ENCODE measurements around the gene PTGIS.

The PTGIS gene

DNA sequence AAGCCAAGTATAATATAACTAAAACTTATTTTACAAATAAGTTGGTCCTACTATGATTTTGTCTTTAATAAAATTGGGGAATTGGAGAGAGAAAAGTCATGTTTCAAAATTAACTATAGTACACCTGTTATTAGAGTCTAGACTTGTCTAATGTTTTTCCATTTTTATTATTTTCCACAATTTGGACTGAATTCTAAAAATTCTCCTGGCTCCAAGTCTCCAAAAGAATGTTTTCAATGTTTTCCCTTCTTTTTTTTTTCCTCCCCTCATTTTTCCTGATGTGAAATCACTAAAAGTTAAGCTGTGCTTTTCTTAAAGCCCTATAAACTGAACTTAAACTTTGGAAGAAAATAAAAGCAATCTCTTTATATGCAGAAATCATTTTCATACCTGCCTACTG lies 11.3 kb downstream of the PTGIS start:
- DNase-seq: no peak

DNA sequence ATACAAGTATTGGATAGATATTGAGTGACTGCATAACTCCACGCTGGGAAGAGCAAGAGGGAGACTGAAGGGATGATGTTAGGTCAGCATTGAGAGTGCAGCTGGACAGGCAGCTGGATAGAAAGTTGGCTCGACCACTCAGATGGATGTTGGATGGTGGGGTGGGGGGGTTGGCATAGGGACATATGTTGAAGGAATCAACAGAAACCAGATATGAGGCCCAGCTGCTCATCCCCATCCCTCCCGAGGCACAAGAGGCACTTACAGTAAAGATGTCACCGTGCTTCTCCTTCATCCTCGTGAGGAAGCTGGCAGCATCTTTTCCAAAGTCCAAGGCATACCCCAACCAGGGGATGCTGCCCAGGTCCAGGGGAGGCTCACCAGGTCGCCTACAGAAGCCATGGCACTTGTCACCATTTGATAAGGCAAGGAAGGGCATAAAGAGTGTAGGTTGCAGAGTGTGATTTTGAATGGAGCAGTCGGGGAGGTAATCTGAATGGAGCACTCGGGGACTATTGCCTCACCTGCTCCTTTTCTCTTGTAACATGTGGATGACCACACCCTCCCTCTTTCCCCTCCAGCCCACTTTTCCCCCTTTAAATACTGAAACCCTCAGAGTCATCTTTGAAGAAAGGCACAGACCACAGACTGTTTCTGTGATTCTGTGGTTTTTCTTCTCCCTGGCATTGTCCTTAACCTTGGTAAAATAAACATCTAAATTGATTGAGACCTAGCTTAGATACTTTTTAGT lies 18.0 kb downstream of the PTGIS start:
- no peak for DNase-seq

DNA sequence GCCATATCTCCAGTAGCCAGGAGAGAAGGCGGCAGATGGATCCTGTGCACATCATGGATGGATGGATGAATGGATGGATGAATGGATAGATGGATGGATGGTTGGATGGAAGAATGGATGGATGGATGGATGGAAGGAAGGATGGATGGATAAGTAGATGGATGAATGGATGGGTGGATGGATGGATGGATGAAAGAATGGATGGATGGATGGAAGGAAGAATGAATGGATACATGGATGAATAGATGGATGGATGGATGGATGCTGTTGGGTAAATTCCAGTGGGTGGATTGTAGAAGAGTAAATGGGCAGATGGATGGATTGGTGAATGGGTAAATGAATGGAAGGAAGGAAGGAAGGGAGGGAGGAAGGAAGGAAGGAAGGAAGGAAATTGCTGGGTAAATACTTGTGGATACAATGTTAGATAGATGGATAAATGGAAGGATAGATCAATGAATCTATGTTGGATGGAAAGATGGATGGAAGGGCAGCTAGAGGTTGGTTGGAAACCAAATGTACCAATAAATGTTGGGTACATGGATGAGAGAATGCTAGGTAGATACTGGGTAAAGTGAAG lies 19.5 kb downstream of the PTGIS start:
- no peak for DNase-seq

DNA sequence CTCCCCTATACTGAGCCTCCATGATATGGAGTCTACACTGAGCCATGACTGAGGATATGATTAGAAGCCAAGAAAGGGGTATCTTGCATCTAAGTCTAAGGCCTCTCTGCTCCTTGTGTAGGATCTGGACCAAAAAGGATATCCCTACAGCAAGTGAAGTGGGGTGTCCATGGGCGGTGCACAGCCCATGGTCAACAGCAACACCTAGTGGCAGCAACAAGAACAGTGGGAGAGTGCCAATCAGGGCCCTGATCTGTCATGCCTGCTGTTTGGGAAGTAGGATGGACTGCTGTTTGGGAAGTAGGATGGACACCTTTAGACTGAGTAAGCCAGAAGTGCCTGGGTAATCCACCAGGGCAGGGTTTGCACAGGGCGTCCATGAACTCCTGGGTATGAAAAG lies 22.4 kb downstream of the PTGIS start:
- no peak for DNase-seq

DNA sequence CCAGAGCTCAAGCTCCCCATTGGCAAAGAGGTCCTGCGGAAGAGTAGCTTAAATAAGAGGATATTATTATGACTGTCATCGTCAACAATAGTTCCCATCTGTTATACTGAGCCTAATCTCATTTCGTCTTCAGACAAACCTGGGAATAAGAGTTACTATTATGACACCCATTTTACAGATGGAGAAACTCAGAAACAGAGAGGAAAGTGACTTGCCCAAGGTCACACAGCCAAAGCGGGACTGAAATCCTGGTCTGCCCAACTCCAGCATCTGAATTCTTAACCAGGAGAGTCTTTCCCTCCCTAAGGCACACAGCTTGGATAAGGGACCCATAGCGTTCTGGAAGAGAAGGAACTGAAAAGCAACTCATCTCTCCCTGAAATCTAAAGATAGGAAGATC lies 23.4 kb downstream of the PTGIS start:
- no peak for DNase-seq

DNA sequence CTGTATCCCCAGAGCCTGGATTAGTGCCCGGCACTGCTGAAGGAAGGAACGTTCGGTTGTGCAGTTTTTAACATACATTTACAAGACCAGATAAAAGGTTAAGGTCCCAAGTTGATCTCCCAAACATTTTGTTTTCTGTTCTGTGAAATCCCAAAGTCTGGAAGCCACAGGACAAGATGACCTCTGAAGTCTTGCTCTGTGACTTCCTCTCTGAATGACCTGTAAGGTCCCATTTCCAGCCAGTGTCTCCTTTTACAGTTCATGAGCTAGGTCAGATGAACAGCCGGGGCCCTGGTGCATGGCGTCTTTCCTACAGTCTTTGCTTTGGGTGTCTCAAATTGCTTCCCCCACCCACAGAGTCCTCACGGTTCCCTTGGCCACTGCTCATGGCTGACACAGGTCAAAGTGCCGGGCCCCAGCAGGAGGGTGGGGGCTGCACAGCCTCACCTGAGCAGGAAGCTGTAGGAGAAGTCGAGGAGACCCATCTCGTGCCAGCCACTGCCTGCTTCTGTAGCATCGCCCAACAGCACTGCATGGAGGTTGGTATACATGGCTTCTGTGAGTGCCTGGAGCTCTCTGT lies 24.0 kb downstream of the PTGIS start:
- no peak for DNase-seq

DNA sequence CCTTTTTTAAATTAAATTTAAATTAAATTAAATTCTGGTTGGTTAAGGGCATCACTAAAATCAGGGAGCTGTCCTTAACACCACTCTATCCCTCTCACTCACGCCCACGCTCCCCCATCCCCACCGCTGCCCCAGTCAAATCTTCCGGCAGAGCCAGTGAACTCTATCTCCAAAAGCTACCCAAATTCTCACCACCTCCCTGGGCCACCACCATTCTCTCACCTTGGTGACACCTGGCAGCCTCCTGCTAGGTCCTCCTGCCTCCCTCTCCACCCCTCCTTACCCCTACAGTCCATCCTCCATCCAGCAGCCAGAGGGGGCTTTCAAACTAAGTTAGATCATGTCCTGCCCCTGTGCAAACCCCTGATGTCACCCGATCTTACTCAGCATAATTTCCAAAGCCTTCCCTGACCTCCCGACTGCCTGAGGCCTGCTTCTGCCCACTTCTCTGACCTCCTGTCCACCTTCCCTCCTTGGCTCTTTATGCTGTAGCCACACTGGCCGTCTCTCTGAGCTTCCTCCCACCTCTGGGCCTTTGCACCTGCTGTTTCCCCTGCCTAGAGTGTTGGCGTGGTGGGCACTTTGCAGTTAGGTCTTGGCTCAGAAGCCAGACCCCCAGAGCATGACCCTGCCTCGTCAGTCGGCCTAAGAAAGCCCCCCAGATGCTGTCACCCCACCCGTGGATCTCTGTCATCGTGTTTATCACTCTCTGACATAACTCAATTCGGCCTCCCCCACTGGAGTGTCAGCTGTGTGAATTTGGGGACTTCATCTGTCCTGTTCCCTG lies 24.7 kb downstream of the PTGIS start:
- no peak for DNase-seq

DNA sequence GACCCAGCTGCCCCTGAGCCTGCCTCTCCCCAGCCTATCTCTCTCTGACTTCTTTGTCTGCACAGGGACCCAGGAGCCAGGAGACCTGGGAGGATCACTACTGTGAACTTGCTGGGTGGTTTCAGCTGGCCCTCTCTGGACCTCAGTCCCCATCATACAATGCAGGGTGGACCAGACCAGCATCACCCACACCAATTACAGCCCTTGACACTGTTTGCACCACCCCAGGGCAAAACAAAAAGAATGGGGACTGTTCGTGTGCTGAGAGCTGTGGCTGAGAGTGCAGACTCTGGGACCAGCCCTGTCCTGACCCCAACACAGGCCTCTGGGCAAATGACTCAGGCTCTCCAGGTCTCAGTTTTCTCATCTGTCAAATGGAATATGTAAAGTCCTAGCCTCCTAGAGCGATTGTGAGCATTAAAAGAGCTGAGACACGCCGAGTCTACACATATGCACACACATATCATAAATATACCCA lies 25.4 kb downstream of the PTGIS start:
- no peak for DNase-seq

DNA sequence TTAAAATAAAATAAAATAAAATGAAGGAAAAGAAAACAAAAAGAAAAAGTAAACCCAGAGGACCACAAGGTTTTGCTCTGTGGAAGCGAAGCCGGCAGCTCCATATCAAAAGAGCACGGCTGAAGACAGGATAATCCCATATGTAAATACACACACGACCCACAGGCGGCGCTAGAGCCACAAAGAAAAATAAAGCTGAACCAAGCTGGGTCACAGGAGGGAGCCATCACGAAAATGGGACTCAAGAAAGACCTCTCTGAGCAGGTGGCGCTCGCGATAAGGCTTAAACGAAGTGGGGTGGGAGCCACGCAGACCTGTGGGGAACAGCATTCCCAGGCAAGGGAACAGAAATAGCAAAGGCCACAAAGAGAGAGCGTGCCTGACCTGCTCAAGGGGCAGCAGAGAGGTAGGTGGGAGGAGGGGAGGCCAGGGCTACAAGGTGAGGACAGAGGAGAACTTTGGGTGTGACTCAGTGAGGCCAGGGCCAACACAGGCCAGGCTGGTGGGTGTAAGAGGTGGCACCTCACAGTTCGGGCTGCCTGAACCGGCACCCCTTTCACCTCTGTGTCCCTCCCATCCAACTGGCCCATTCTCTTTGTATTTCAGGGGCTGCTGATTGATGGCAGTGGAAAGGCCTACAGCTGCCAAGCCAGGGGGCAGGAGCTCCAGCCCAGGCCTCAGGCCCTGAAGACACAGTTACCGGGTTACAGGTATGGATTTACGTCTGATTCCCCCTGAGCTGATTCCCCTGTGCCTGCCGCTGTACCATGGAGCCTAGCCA lies 26.0 kb downstream of the PTGIS start:
- DNase-seq: peak; percentile 54

DNA sequence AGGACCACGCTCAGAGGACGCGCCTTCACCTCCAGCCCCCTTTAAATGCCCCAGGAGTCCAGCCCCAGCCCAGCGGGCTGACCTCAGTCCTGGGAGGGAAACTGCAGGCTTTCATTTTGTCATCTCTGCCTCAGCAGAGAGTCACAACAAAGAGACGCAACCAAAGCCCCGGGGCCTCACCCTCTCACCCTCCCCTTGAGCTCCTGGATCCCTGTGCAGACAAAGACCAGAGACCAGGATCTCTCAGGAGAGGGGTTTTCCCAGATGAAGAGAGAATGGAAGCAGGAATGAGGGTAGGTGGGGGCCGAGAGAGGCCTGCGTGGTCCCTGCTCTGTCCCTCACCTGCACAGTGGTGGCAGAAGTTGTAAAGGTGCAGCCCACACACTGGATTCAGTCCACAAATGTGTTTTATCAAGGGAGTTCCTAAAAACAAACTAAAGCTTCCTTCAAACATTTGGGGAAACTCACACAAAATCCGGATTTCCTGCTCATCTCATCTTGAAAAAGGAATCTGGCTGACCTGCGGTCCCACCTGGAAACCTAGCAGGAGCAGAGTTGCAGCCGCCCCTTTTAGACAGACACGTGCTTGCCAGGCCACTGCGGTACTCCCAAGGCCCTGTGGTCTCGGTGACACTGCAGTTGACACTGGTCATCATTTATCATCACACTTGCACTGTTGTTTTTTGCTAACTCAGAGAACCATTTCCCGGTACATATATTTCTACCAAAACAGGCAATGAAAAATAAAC lies 27.1 kb downstream of the PTGIS start:
- DNase-seq: no peak

DNA sequence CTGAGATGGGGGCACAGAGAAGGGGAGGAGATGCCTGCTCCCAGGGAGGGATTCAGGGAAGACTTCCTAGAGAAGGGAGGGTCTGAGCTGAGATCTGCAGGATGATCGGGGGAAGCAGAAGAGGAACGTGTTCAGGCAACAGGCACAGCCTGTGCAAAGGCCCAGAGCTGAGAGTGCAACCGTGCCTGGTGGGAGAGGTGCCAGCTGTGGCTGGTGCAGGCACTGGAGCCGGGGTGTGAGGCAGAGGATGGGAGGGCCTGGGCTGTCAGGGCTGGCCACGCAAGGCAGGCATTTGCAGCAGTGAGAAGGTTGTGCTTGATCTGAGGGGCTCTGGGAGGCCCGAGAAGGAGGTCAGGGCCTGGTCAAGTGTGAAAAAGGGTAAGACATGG lies 27.7 kb downstream of the PTGIS start:
- DNase-seq: no peak

DNA sequence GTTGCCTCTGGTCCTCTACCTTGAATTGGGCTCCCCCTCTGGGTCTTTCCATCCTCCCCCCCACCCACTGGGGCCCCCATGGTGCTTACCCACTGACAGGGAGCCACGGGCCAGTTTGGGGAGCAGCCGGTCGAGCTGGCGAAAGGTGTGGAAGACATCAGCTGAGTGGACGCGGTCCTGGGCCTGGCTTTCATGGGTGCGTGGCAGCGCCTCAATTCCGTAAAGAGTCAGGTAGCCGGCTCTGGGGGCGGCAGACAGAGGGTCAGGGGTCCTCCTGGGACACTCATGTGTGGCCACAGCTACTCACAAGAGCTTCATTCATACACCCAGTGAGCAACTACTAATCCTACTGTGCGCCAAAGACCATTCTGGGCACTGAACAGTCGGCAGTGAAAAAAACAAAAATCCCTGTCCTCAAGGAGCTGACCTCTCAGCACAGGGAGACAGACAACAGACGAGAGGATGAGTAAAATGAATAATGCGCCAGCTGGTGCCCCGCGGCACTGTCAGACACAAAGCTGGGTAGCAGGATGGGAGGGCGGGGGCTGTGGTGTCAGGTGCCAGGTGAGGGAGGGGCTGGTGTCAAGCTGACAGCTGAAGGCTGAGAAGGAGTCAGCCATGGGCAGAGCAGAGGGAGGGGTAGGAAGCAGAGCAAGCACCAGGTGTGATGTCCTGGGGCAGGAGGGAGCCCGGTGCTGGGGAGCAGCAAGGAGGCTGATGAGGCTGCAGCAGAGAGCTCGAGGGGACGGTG lies 28.3 kb downstream of the PTGIS start:
- peak; percentile 52 for DNase-seq

DNA sequence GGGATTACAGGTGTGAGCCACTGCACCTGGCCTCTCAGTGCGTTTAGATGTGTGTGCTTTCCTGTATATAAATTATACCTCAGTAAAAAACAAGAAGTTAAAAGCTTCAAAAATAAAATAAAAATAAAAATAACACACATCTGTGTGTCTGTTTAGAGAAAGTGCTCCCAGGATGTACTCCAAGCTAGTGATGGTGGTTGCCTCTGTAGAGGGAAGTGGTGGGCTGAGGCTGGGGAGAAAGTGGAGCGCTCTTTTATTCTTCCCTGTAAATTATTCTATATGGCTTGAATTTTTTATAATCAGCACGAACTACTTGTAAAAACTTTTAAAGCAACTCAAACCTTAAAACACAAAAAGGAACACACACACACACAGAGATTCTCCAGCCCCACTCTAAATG lies 29.0 kb downstream of the PTGIS start:
- no peak for DNase-seq

DNA sequence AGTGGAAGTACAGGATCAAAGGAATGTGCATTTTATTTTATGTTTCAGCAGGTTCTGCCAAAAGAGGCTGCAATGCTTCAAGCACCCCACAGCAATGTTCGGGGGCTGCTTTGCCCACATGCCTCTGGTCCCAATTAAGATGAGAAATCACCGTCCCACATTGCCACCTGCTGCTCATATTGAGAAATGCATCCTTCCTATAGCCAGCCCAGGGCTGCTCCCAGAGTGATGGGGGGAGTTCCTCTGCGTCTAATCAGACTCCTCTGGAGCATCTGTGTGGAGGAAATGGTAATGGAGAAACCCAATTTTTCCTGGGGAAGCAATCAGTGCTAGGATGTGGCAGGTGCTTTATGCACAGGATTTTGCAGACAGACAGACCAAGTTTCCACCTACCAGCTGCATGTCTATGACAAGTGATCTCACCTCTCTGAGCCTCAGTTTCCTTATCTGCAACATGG lies 33.7 kb downstream of the PTGIS start:
- DNase-seq: peak; percentile 28

DNA sequence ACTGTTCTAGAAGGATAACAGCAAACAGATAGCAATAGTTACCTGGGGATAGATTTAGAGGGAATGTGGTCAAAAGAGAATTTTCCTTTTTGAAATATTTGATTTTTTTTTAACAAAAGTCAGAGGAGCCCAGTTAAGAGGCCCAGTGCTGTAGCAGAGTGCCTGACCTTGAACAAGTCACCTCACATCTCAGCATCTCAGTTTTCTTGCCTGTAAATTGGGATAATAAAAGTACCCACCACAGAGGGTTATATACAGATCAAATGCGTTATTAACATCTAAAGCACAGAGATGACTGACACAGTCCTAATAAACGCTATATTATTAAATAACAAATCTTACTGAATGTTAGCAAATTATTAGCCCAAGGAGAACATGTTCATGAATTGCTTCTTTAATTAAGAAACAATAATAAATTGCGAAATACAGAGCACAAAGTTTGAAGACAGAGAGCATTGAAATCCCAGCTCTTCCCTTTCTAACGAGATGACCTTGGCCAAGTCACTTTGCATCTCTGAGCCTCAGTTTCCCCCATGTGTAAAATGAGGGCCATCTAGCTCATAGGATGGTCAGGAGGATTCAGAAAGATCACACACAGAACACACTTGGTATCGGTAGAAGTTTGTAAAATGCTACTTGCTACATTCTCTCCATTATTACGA lies 35.5 kb downstream of the PTGIS start:
- DNase-seq: no peak

DNA sequence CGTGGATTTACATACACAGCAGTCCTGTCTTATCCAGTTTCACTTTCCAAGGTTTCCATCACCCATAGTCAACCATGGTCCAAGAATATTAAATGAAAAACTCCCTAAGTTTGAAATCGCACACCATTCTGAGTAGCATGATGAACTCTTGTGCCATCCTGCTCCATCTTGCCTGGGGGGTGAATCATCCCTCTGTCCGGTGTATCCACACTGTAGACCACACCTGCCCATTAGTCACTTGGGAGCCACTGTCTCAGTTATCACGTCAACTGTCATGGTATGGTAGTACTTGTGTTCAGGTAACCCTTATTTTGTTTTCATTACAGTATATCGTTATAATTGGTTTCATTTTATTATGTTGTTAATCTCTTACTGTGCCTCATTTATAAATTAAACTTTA lies 38.5 kb downstream of the PTGIS start:
- DNase-seq: no peak

DNA sequence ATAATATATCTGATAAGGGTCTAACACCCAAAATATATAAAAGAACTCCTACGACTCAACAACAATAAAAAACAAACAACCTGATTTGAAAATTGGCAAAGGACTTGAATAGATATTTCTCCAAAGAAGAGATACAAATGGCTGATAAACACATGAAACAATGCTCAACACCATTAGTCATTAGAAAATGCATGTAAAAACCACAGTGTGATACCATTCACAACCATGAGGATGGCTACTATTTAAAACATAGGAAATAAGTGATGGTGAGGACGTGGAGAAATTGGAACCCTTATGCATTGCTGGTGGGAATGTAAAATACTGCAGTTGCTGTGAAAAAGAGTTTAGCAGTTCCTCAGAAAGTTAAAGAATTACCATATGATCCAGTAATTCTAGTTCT lies 41.4 kb downstream of the PTGIS start:
- no peak for DNase-seq

DNA sequence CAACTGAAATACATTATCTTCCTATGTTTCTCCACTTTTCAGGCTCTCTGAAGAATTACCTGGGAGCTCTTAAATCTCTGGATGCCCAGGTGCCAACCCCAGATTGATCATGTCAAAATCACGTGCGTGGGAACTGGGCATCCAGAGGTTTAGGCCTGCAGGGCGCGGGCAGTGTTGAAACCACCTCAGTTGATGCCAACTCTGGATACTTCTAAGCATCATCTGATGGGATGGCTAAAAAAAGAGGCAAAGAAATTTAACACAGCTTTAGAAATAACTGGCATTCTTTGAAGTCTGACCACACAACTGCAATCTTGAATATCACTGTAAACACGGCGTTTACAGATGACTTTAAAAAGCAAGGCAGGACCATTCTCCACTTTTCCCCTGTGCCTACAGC lies 41.9 kb downstream of the PTGIS start:
- DNase-seq: no peak

DNA sequence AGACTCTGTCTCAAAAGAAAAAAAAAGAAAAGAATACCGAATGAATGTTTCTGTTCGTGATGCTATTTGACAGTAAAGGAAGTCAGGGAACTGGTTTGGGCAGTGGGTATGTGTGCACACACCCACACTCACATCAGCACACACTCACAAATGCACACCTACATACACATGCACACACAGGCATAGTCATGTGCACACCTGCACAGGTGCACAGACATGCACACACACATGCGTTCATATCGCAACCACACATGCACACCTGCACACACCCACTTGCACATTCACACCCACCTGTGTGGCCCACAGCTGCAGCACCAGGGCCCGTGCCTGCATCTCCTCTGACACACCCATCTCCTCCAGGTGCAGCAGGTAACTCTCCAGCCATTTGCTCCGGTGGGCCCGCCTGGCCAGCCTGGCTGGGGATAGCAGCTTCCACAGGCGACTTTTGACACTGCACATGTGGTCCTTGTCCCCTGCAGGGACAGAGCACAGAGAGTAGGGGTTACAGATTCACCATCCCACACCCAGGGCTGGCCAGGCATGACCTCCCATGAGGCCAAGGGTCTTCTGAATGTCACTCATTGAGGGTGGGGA lies 44.1 kb downstream of the PTGIS start:
- no peak for DNase-seq

DNA sequence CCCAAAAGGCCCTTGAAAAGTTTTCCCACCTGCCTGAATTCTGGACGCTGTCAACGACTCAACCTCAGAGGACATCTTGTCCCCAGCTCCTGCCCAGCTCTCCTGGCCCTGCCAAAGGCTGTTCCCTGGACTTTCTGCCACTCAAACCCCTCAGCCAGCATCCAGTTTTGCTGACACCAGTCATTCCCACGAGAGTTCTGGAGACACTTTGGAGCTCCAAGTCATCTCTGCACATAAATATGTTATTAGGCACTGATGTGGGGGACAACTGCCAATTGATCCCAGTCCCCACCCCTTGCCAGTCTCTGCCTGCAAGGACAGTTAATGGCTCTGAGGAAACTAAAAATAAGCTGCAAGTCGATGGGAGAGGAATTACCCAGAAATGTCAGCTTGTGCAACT lies 46.6 kb downstream of the PTGIS start:
- no peak for DNase-seq
